SK-N-SH (cell line): ENCODE measurements around the gene FBXO31. TPM values are rescaled to one million over a fixed set of nuclear protein-coding genes. Genes with fewer than 3 reads are reported as not detected.

ENCODE experiments used
- CTCF ChIA-PET: fragments of 300-600, 350-600 bp; formaldehyde crosslinking; extraction: SDS; loops from one replicate; lab custom pipeline; 2021; lab: Yijun Ruan, JAX
- POLR2A ChIA-PET: fragments of 350-600 bp; sonication (Branson Sonifier 250); formaldehyde crosslinking; extraction: SDS; loops from one replicate; lab custom pipeline; 2020; ENCODE audit warnings: antibody characterized with exemption, inconsistent platforms; lab: Yijun Ruan, JAX
- DNase-seq: peaks from one replicate; pipeline ENCODE4 v3.0.0; 2012
- H2AFZ ChIP-seq: fragments of 200-600 bp; sonication (generic); 2 replicates; pipeline ENCODE4 v1.8.1; 2016; ENCODE audit warnings: antibody characterized with exemption, mild to moderate bottlenecking, low read depth
- H3F3A ChIP-seq: fragments of 200-600 bp; sonication (generic); replicated peaks from 2 replicates; pipeline ENCODE3; 2016; ENCODE audit warnings: antibody characterized with exemption, mild to moderate bottlenecking; ENCODE audit not compliant: insufficient read depth
- H3K27ac ChIP-seq, 2 experiments: fragments of 200-500 bp in 1 of 2; fragments of 200-600 bp in 1 of 2; sonication (Bioruptor generic) in 1 of 2; sonication (generic), shearing (Covaris generic) in 1 of 2; 2 replicates each; pipeline versions ENCODE4 v1.5.1 to v1.6.1; 2014 to 2016; ENCODE audit warnings: low read depth in 2 of 2, inconsistent platforms in 1 of 2, low read length in 1 of 2, mild to moderate bottlenecking in 1 of 2, mixed read lengths in 1 of 2
- H3K27me3 ChIP-seq: fragments of 200-600 bp; sonication (generic), shearing (Covaris generic); 2 replicates; pipeline ENCODE4 v1.6.1; 2016; ENCODE audit warnings: mixed run types; ENCODE audit not compliant: insufficient read depth
- H3K36me3 ChIP-seq, 2 experiments: fragments of 200-500 bp in 1 of 2; fragments of 200-600 bp in 1 of 2; sonication (Bioruptor generic) in 1 of 2; sonication (generic) in 1 of 2; replicated peaks in 1 of 2; 2 replicates each; pipeline versions ENCODE3 to v1.5.1; 2014 to 2016; ENCODE audit warnings: low read length in 1 of 2, mild to moderate bottlenecking in 1 of 2; ENCODE audit not compliant: insufficient read depth in 2 of 2, control insufficient read depth in 1 of 2
- H3K4me1 ChIP-seq, 2 experiments: fragments of 200-500 bp in 1 of 2; fragments of 200-600 bp in 1 of 2; sonication (Bioruptor generic) in 1 of 2; sonication (generic), shearing (Covaris generic) in 1 of 2; 2 replicates each; pipeline versions ENCODE4 v1.5.1 to v1.6.1; 2014 to 2016; ENCODE audit warnings: low read depth in 1 of 2, low read length in 1 of 2, mixed run types in 1 of 2; ENCODE audit not compliant: insufficient read depth in 2 of 2, control insufficient read depth in 1 of 2
- H3K4me2 ChIP-seq: fragments of 200-600 bp; sonication (generic), shearing (Covaris generic); 2 replicates; pipeline ENCODE4 v1.6.1; 2017; ENCODE audit warnings: mixed run types
- H3K4me3 ChIP-seq, 2 experiments: fragments of 200-500 bp in 1 of 2; fragments of 200-600 bp in 1 of 2; sonication (Bioruptor generic) in 1 of 2; sonication (generic), shearing (Covaris generic) in 1 of 2; 2 replicates each; pipeline versions ENCODE4 v1.5.1 to v1.8.1; 2014 to 2016; ENCODE audit warnings: low read depth in 2 of 2, inconsistent platforms in 1 of 2, low read length in 1 of 2, mild to moderate bottlenecking in 1 of 2, mixed read lengths in 1 of 2, moderate library complexity in 1 of 2
- H3K79me2 ChIP-seq: fragments of 200-600 bp; sonication (generic); 2 replicates; pipeline ENCODE4 v1.8.1; 2017; ENCODE audit warnings: mild to moderate bottlenecking; ENCODE audit not compliant: insufficient read depth
- H3K9ac ChIP-seq: fragments of 200-600 bp; sonication (generic); 2 replicates; pipeline ENCODE4 v1.6.1; 2017; ENCODE audit warnings: mixed run types
- H3K9me2 ChIP-seq: fragments of 200-600 bp; sonication (generic); 2 replicates; pipeline ENCODE4 v1.6.1; 2017; ENCODE audit warnings: mixed run types
- H3K9me3 ChIP-seq: fragments of 200-600 bp; sonication (generic); 2 replicates; pipeline ENCODE4 v1.6.1; 2017; ENCODE audit warnings: mixed run types, mild to moderate bottlenecking, moderate library complexity
- H4K20me1 ChIP-seq: fragments of 200-600 bp; sonication (generic); 2 replicates; pipeline ENCODE4 v1.6.1; 2017; ENCODE audit warnings: mild to moderate bottlenecking, mixed run types; ENCODE audit not compliant: insufficient read depth
- FOSL2 ChIP-seq: IDR thresholded peaks from 2 replicates; pipeline ENCODE4 v1.4.0; 2012; ENCODE audit warnings: low read depth, mild to moderate bottlenecking, moderate library complexity, borderline replicate concordance
- FOXJ3 ChIP-seq: sonication (generic); formaldehyde crosslinking; IDR thresholded peaks from 2 replicates; pipeline ENCODE4 v1.5.1; 2020; ENCODE audit warnings: mild to moderate bottlenecking, missing genetic modification reagents
- FOXM1 ChIP-seq: IDR thresholded peaks from 2 replicates; pipeline ENCODE4 v1.4.0; 2012; ENCODE audit warnings: low read depth, mild to moderate bottlenecking
- GABPA ChIP-seq: IDR thresholded peaks from 2 replicates; pipeline ENCODE4 v1.4.0; 2012; ENCODE audit warnings: low read depth, mild to moderate bottlenecking
- GATA2 ChIP-seq: sonication (generic); formaldehyde crosslinking; IDR thresholded peaks from 2 replicates; pipeline ENCODE4 v1.5.0; 2020; ENCODE audit warnings: mild to moderate bottlenecking, missing genetic modification reagents
- JUND ChIP-seq: IDR thresholded peaks from 2 replicates; pipeline ENCODE4 v1.4.0; 2012
- MAX ChIP-seq: IDR thresholded peaks from 2 replicates; pipeline ENCODE4 v1.4.0; 2012; ENCODE audit warnings: low read depth
- MXI1 ChIP-seq: IDR thresholded peaks from 2 replicates; pipeline ENCODE4 v1.6.1; 2012; ENCODE audit warnings: mild to moderate bottlenecking, low read depth, low read length, improper control_type of control experiment
- RAD21 ChIP-seq: IDR thresholded peaks from 2 replicates; pipeline ENCODE4 v1.6.1; 2012; ENCODE audit warnings: mild to moderate bottlenecking, low read length
- RCOR1 ChIP-seq: fragments of 150-350 bp; IDR thresholded peaks from 2 replicates; pipeline ENCODE4 v1.6.1; 2017; ENCODE audit warnings: antibody characterized with exemption, low read length
- REST ChIP-seq: IDR thresholded peaks from 2 replicates; pipeline ENCODE4 v1.6.1; 2012; ENCODE audit warnings: mild to moderate bottlenecking, low read depth, low read length, moderate library complexity
- SIN3A ChIP-seq: IDR thresholded peaks from 2 replicates; pipeline ENCODE4 v1.6.1; 2012; ENCODE audit warnings: low read depth, mild to moderate bottlenecking, low read length, moderate library complexity, borderline replicate concordance
- TAF1 ChIP-seq: IDR thresholded peaks from 2 replicates; pipeline ENCODE4 v1.6.1; 2012; ENCODE audit warnings: low read depth, mild to moderate bottlenecking, low read length, moderate library complexity, borderline replicate concordance
- USF1 ChIP-seq: IDR thresholded peaks from 2 replicates; pipeline ENCODE4 v1.4.0; 2012; ENCODE audit warnings: low read depth, borderline replicate concordance
- ZBTB33 ChIP-seq: IDR thresholded peaks from 2 replicates; pipeline ENCODE4 v1.4.0; 2012; ENCODE audit warnings: low read depth, borderline replicate concordance
- WGBS: methylation state at CpG from one replicate; pipeline ENCODE4 v1.1.6; 2017; ENCODE audit warnings: low lambda C conversion rate; 5-methylcytosine and 5-hydroxymethylcytosine counted together
- polyA plus RNA-seq, 3 experiments: library from polyadenylated mRNA; depleted of rRNA; stranded (reverse); fragments of >200 nt; gene quantifications; 2 replicates each; pipeline ENCODE4 v1.2.3, GENCODE V29; 2012

The FBXO31 gene
- polyA plus RNA-seq, 1 of the 3 experiments (the other 2 are of a cell fraction), result 14.2 TPM

GRCh38 chr16:87333581-87334331 is 49.8 kb downstream of the FBXO31 start:
- TF ChIP-seq SIN3A (no peak), MXI1 (no peak), REST (no peak), RCOR1 (no peak), JUND (no peak), FOSL2 (no peak), USF1 (no peak)
- no peak for DNase-seq
- no peak overlapping the region for H3K9ac ChIP-seq
- H3F3A ChIP-seq, result no peaks in the 10 kb centered on the region
- H3K36me3 ChIP-seq, result peaks cover 0 to 46% of the 10 kb centered on the region in 2 experiments
- peaks cover 0 to 8% of the 10 kb centered on the region in 2 experiments; a peak in 2 of 4 replicates for H3K4me1 ChIP-seq
- H2AFZ ChIP-seq, result no peak overlapping the region
- no peak overlapping the region for H3K27ac ChIP-seq
- CTCF ChIA-PET, result interaction anchor here (0.8 to 0.9 kb wide), 2 partner anchors 16 to 50 kb away, joined by 3 to 5 read pairs; partner anchors contain the start of genes C16orf95 and FBXO31
- no peak overlapping the region for H3K4me3 ChIP-seq
- POLR2A ChIA-PET, result no interaction called here
- no peaks in the 10 kb centered on the region for H3K9me2 ChIP-seq
- H3K9me3 ChIP-seq, result no peaks in the 10 kb centered on the region
- H3K79me2 ChIP-seq, result no peaks in the 10 kb centered on the region
- whole genome bisulfite sequencing, result 98% methylated on average over 18 of the region's 41 CpGs
- H3K4me2 ChIP-seq, result no peak overlapping the region
- H3K27me3 ChIP-seq, result no peaks in the 10 kb centered on the region
- 0 out of 2 replicates have a peak, but pooled peaks cover 3% of the 10 kb centered on the region for H4K20me1 ChIP-seq

- Histone ChIP-seq H2AFZ (no peak overlapping the region), H3K79me2 (no peaks in the 10 kb centered on the region), H3F3A (no peaks in the 10 kb centered on the region), H3K27me3 (no peaks in the 10 kb centered on the region), H3K36me3 (peaks cover 0 to 46% of the 10 kb centered on the region in 2 experiments), H3K4me2 (no peak overlapping the region), H3K4me3 (no peak overlapping the region), H3K9ac (no peak overlapping the region), H3K4me1 (peaks cover 0 to 8% of the 10 kb centered on the region in 2 experiments; a peak in 2 of 4 replicates), H4K20me1 (0 out of 2 replicates have a peak, but pooled peaks cover 6% of the 10 kb centered on the region), H3K9me3 (no peaks in the 10 kb centered on the region), H3K27ac (no peak overlapping the region), H3K9me2 (no peaks in the 10 kb centered on the region)
- DNase-seq, result no peak
- ChIA-PET POLR2A (no interaction called here), CTCF (interaction anchor here (0.8 to 1.8 kb wide), 4 partner anchors 12 to 50 kb away, joined by 3 to 5 read pairs (median 4); partner anchors contain the start of genes C16orf95 and FBXO31)
- 93% methylated on average over 9 of the region's 15 CpGs for WGBS
- TF ChIP-seq FOSL2 (no peak), FOXM1 (no peak), JUND (no peak), ZBTB33 (no peak), TAF1 (no peak), RAD21 (no peak), GABPA (no peak), GATA2 (CRISPR knock-in tag) (no peak), FOXJ3 (CRISPR knock-in tag) (no peak), REST (no peak), MAX (no peak)
Observed at GRCh38 chr16:87333101-87333500, 50.5 kb downstream of the FBXO31 start.
